ENCODE results near the gene TMEM132C. TPM values are rescaled to one million over a fixed set of nuclear protein-coding genes. Genes with fewer than 3 reads are reported as not detected.

Gene TMEM132C
- total RNA-seq, 3 donors from 2014 or later (not counting 1 experiment from before 2014, with no cell fraction given) = 0.08 to 0.41 TPM; not detected in 1

GRCh38 chr12:128654468-128654867 lies 387.5 kb downstream of the TMEM132C start:
- no peaks in the 10 kb centered on the region for H3K9me3 Mint-ChIP-seq
- H3K4me1 Mint-ChIP-seq = peaks cover 11 to 23% of the 10 kb centered on the region in 2 donors
- H3K9me3 ChIP-seq (ENCODE audit: control insufficient read depth, insufficient read depth, low read length) = no peaks in the 10 kb centered on the region
- intact Hi-C loops (cut with micrococcal nuclease) = no loop called here
- H3K27me3 Mint-ChIP-seq (ENCODE audit: low read depth in 2 of 2) = peaks cover 0 to 3% of the 10 kb centered on the region in 2 donors
- no peak overlapping the region for H3K27ac ChIP-seq (ENCODE audit: low read length)
- 87% methylated on average over 8 of the region's 8 CpGs for WGBS (ENCODE audit: insufficient coverage)
- no peaks in the 10 kb centered on the region for H3K36me3 Mint-ChIP-seq
- ATAC-seq (no peak), DNase-seq (no peak)
- no peak overlapping the region for H3K4me3 ChIP-seq (ENCODE audit: low read length)
- H3K4me1 ChIP-seq (ENCODE audit: control insufficient read depth, insufficient read depth, low read length) = no peaks in the 10 kb centered on the region
- H3K4me3 Mint-ChIP-seq = no peak overlapping the region
- H3K27me3 ChIP-seq (ENCODE audit: control insufficient read depth, insufficient read depth, low read length) = no peaks in the 10 kb centered on the region
- no peak overlapping the region for H3K27ac Mint-ChIP-seq
- no peaks in the 10 kb centered on the region for H3K36me3 ChIP-seq (ENCODE audit: control insufficient read depth, insufficient read depth, low read length)
- no peak for TF ChIP-seq CTCF (IDR thresholded peaks at IDR 0.05)

GRCh38 chr12:128657378-128657777 lies 390.4 kb downstream of the TMEM132C start:
- intact Hi-C loops (cut with micrococcal nuclease) = no loop called here
- WGBS (ENCODE audit: insufficient coverage) = 85% methylated on average over 3 of the region's 3 CpGs
- no peak for ATAC-seq
- Histone ChIP-seq H3K9me3 (ENCODE audit: control insufficient read depth, insufficient read depth, low read length) (no peaks in the 10 kb centered on the region), H3K4me1 (ENCODE audit: control insufficient read depth, insufficient read depth, low read length) (no peaks in the 10 kb centered on the region), H3K4me3 (ENCODE audit: low read length) (no peak overlapping the region), H3K27ac (ENCODE audit: low read length) (no peak overlapping the region), H3K27me3 (ENCODE audit: control insufficient read depth, insufficient read depth, low read length) (no peaks in the 10 kb centered on the region), H3K36me3 (ENCODE audit: control insufficient read depth, insufficient read depth, low read length) (no peaks in the 10 kb centered on the region)
- Mint-ChIP-seq H3K4me1 (peaks cover 0 to 10% of the 10 kb centered on the region in 2 donors), H3K27ac (no peak overlapping the region), H3K9me3 (no peaks in the 10 kb centered on the region), H3K27me3 (ENCODE audit: low read depth in 2 of 2) (peaks cover 0 to 5% of the 10 kb centered on the region in 2 donors), H3K4me3 (no peak overlapping the region), H3K36me3 (no peaks in the 10 kb centered on the region)
- TF ChIP-seq CTCF (IDR thresholded peaks at IDR 0.05) = no peak
- DNase-seq = no peak

GRCh38 chr12:128660532-128661225 lies 393.7 kb downstream of the TMEM132C start:
- H3K27ac ChIP-seq (ENCODE audit: low read length) = no peak overlapping the region
- TF ChIP-seq CTCF (IDR thresholded peaks at IDR 0.05) = no peak
- peaks cover 0 to 5% of the 10 kb centered on the region in 2 donors for H3K27me3 Mint-ChIP-seq (ENCODE audit: low read depth in 2 of 2)
- no peak overlapping the region for H3K4me3 ChIP-seq (ENCODE audit: low read length)
- peaks cover 0 to 10% of the 10 kb centered on the region in 2 donors for H3K4me1 Mint-ChIP-seq
- H3K27me3 ChIP-seq (ENCODE audit: control insufficient read depth, insufficient read depth, low read length) = no peaks in the 10 kb centered on the region
- no peaks in the 10 kb centered on the region for H3K4me1 ChIP-seq (ENCODE audit: control insufficient read depth, insufficient read depth, low read length)
- WGBS (ENCODE audit: insufficient coverage) = 78% methylated on average over 4 of the region's 7 CpGs
- intact Hi-C loops (cut with micrococcal nuclease) = no loop called here
- H3K36me3 ChIP-seq (ENCODE audit: control insufficient read depth, insufficient read depth, low read length) = no peaks in the 10 kb centered on the region
- H3K9me3 Mint-ChIP-seq = no peaks in the 10 kb centered on the region
- no peaks in the 10 kb centered on the region for H3K36me3 Mint-ChIP-seq
- ATAC-seq (no peak), DNase-seq (no peak)
- H3K27ac Mint-ChIP-seq = no peak overlapping the region
- no peak overlapping the region for H3K4me3 Mint-ChIP-seq
- no peaks in the 10 kb centered on the region for H3K9me3 ChIP-seq (ENCODE audit: control insufficient read depth, insufficient read depth, low read length)

GRCh38 chr12:128661226-128661569 lies 394.2 kb downstream of the TMEM132C start:
- Histone ChIP-seq H3K9me3 (ENCODE audit: control insufficient read depth, insufficient read depth, low read length) (peaks cover 4% of the 10 kb centered on the region), H3K36me3 (ENCODE audit: control insufficient read depth, insufficient read depth, low read length) (no peaks in the 10 kb centered on the region), H3K27ac (ENCODE audit: low read length) (no peak overlapping the region), H3K4me1 (ENCODE audit: control insufficient read depth, insufficient read depth, low read length) (no peaks in the 10 kb centered on the region), H3K27me3 (ENCODE audit: control insufficient read depth, insufficient read depth, low read length) (no peaks in the 10 kb centered on the region), H3K4me3 (ENCODE audit: low read length) (no peak overlapping the region)
- 85% methylated on average over 3 of the region's 3 CpGs for WGBS (ENCODE audit: insufficient coverage)
- Mint-ChIP-seq H3K27me3 (ENCODE audit: low read depth in 2 of 2) (peaks cover 0 to 5% of the 10 kb centered on the region in 2 donors), H3K4me1 (peaks cover 0 to 10% of the 10 kb centered on the region in 2 donors), H3K4me3 (no peak overlapping the region), H3K36me3 (no peaks in the 10 kb centered on the region), H3K9me3 (no peaks in the 10 kb centered on the region), H3K27ac (no peak overlapping the region)
- DNase-seq (no peak), ATAC-seq (no peak)
- intact Hi-C loops (cut with micrococcal nuclease) = no loop called here
- no peak for TF ChIP-seq CTCF (IDR thresholded peaks at IDR 0.05)

All from natural killer cell (primary cell).